Suprapubic skin (tissue), 4 donors: ENCODE measurements around the gene MICALL2. TPM values are rescaled to one million over a fixed set of nuclear protein-coding genes. Genes with fewer than 3 reads are reported as not detected.

Source experiments
- DNase-seq, 2 donors: peaks; one replicate each; pipeline ENCODE4 v3.0.0-alpha.2; 2019; ENCODE audit warnings: low spot score in 2 of 2
- H3K27ac ChIP-seq: fragments of 200-600 bp; sonication (generic); one replicate; pipeline ENCODE4 v1.5.1; 2019
- H3K27me3 ChIP-seq: fragments of 200-600 bp; sonication (generic); one replicate; pipeline ENCODE4 v1.5.1; 2019
- H3K36me3 ChIP-seq: fragments of 200-600 bp; sonication (generic); one replicate; pipeline ENCODE4 v1.5.1; 2019
- H3K4me1 ChIP-seq: fragments of 200-600 bp; sonication (generic); one replicate; pipeline ENCODE4 v1.5.1; 2019
- H3K4me3 ChIP-seq: fragments of 200-600 bp; sonication (generic); one replicate; pipeline ENCODE4 v1.5.1; 2019; ENCODE audit warnings: mild to moderate bottlenecking
- H3K9me3 ChIP-seq: fragments of 200-600 bp; sonication (generic); one replicate; pipeline ENCODE4 v1.5.1; 2019
- EP300 ChIP-seq: sonication (generic); formaldehyde crosslinking; IDR thresholded peaks from one replicate; pipeline ENCODE4 v1.6.1; 2017; ENCODE audit warnings: antibody characterized with exemption
- POLR2A ChIP-seq, 2 donors: fragments of 450-650 bp; IDR thresholded peaks; one replicate each; pipeline ENCODE4 v1.6.1; 2017; ENCODE audit warnings: antibody characterized with exemption in 2 of 2, mild to moderate bottlenecking in 2 of 2, moderate library complexity in 2 of 2
- POLR2AphosphoS5 ChIP-seq, 3 donors: sonication (generic); formaldehyde crosslinking; IDR thresholded peaks; one replicate each; pipeline ENCODE4 v1.6.1; 2017; ENCODE audit warnings: antibody characterized with exemption in 3 of 3
- WGBS: methylation state at CpG from one replicate; pipeline ENCODE4 v1.1.5; 2018; 5-methylcytosine and 5-hydroxymethylcytosine counted together
- total RNA-seq, 4 donors: library from RNA; depleted of rRNA; stranded (reverse); fragments of >200 nt; gene quantifications; one replicate each; pipeline ENCODE4 v1.1.0, GENCODE V29; 2016
- TF ChIP-seq, protein P1 (sequence below), 2 donors: fragments of 200-600 bp in 1 of 2; fragments of 450-650 bp in 1 of 2; sonication (generic) in 1 of 2; IDR thresholded peaks; one replicate each; pipeline ENCODE4 v1.5.1; 2016 to 2019; ENCODE audit warnings: antibody characterized with exemption in 2 of 2, mild to moderate bottlenecking in 1 of 2, moderate library complexity in 1 of 2

Gene MICALL2
- total RNA-seq, 4 donors from 2014 or later, result 15.7 to 23.5 (median 16.9) TPM

DNA sequence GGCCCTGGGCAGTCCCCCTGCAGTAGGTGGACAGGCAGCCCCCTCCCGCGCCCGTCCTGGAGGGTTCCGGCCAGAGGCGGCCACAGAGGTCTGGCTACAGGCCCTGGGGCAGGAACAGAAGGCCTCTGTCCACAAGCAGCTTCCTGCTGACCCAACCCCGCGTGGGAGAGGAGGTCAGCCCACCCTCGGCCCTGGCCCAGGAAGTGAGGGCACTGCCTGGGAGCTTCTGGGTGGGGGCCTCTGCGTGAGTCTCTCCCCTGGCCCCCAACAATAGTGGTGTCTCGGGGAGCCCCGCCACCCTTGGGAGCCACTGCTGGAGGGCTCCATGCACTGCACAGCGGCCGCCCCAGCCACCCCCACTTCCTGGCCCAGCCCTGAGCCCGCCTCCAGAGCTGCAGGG is 4.7 kb downstream of the MICALL2 start:
- Histone ChIP-seq H3K4me3 (peak overlapping the region; percentile 35), H3K4me1 (peaks cover 67% of the 10 kb centered on the region), H3K9me3 (no peaks in the 10 kb centered on the region), H3K27ac (no peak overlapping the region), H3K36me3 (no peaks in the 10 kb centered on the region), H3K27me3 (no peaks in the 10 kb centered on the region)
- DNase-seq, result no peak
- TF ChIP-seq POLR2A (IDR thresholded peaks at IDR 0.05), result no peak
- 57% methylated on average over 4 of the region's 14 CpGs for WGBS

DNA sequence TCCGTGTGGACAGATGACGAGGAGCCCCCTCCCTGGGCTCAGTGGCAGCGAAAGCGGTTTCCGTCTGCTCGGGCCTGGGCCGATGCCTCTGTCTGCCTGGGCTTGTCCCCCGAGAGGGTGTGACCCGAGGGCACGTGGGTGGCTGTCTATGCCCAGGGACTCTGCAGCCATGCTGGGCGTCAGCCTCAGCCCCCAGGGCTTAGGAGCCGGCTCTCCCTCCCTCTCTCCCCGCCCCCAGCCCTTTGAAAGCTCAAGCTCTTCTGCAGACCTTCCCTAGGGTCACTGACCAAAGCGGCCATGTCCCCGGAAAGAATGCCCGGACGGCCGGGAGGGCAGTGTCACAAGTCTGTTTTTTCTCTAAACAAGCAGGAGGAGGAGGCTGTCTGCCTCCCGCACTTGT is 7.1 kb downstream of the MICALL2 start:
- Histone ChIP-seq H3K36me3 (no peaks in the 10 kb centered on the region), H3K4me3 (peak overlapping the region; percentile 4), H3K4me1 (peaks cover 59% of the 10 kb centered on the region), H3K27ac (no peak overlapping the region), H3K27me3 (no peaks in the 10 kb centered on the region), H3K9me3 (no peaks in the 10 kb centered on the region)
- TF ChIP-seq EP300, result no peak
- no peak for TF ChIP-seq POLR2A (IDR thresholded peaks at IDR 0.05)
- no peak for TF ChIP-seq POLR2AphosphoS5 (IDR thresholded peaks at IDR 0.05)
- TF ChIP-seq, protein P1, sequence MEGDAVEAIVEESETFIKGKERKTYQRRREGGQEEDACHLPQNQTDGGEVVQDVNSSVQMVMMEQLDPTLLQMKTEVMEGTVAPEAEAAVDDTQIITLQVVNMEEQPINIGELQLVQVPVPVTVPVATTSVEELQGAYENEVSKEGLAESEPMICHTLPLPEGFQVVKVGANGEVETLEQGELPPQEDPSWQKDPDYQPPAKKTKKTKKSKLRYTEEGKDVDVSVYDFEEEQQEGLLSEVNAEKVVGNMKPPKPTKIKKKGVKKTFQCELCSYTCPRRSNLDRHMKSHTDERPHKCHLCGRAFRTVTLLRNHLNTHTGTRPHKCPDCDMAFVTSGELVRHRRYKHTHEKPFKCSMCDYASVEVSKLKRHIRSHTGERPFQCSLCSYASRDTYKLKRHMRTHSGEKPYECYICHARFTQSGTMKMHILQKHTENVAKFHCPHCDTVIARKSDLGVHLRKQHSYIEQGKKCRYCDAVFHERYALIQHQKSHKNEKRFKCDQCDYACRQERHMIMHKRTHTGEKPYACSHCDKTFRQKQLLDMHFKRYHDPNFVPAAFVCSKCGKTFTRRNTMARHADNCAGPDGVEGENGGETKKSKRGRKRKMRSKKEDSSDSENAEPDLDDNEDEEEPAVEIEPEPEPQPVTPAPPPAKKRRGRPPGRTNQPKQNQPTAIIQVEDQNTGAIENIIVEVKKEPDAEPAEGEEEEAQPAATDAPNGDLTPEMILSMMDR (IDR thresholded peaks at IDR 0.05), result no peak
- WGBS, result 50% methylated on average over 2 of the region's 19 CpGs
- no peak for DNase-seq

DNA sequence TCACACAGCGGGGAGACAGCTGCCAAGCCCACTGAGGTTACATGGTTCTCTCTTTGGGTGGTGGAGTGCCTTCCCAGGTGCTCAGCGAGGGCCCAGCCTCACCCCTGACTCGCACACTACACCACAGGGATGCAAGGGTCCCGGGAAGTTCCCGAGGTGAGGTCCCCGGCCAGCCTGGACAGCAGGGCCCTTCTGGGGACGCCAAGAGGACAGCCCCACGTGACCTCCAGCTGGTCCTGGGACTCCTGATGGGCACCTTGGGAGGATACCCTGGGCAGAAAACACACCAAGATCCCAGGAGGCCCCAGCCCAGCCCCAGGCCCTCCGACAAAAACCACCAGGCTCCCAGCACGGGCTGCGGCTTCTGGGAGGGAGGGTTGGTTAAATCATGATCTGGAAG is 8.3 kb downstream of the MICALL2 start:
- Histone ChIP-seq H3K36me3 (no peaks in the 10 kb centered on the region), H3K27me3 (no peaks in the 10 kb centered on the region), H3K4me3 (no peak overlapping the region), H3K4me1 (peaks cover 51% of the 10 kb centered on the region), H3K9me3 (no peaks in the 10 kb centered on the region), H3K27ac (no peak overlapping the region)
- TF ChIP-seq POLR2A (IDR thresholded peaks at IDR 0.05) (no peak), EP300 (no peak), POLR2AphosphoS5 (IDR thresholded peaks at IDR 0.05) (no peak)
- TF ChIP-seq, protein P1 (IDR thresholded peaks at IDR 0.05), result no peak
- no peak for DNase-seq
- 67% methylated on average over 1 of the region's 11 CpGs for WGBS

DNA sequence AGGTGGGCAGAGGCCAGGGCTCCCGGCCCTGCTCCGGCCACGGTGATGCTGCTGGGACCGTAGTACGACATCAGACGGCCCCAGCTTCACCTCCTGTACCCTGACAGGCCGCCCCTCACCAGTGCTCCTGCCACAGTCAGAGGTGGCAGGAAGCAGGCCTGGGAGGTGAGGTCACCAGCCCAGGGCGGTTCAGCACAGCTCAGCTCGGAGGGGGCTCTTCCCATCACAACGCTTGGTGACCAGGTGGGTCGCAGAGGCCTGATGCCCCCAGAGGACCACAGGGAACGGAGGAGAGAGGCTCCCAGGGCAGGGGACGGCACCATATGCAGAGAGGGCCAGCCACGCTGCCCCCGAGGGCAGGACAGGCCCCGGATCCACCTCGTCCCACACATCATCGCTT is 8.8 kb downstream of the MICALL2 start:
- H3K4me1 ChIP-seq, result peaks cover 45% of the 10 kb centered on the region
- no peak overlapping the region for H3K4me3 ChIP-seq
- no peaks in the 10 kb centered on the region for H3K9me3 ChIP-seq
- no peaks in the 10 kb centered on the region for H3K36me3 ChIP-seq
- H3K27me3 ChIP-seq, result no peaks in the 10 kb centered on the region
- no peak overlapping the region for H3K27ac ChIP-seq
- 85% methylated on average over 16 of the region's 18 CpGs for WGBS
- DNase-seq, result no peak
- no peak for TF ChIP-seq EP300
- no peak for TF ChIP-seq POLR2A (IDR thresholded peaks at IDR 0.05)
- TF ChIP-seq, protein P1 (IDR thresholded peaks at IDR 0.05), result no peak
- no peak for TF ChIP-seq POLR2AphosphoS5 (IDR thresholded peaks at IDR 0.05)

DNA sequence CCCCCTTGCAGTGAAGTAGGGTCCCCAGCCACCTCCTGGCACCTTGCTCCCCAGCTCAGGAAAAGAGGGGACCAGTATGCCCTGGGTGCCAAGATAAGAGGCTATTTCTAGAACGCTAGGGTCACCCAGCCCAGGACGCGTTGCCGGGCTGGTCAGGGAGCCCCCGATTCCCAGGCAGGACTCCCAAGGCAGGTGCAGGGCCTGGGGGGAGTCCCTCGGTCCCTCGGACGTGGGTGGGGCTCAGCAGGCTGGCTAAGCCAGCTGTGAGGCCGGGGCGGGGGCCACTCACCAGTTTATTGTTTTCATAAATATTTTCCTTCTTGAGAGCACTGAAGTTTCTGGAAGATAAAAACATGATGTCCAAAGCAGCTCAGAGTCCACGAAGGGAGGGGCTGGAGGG is 9.3 kb downstream of the MICALL2 start:
- Histone ChIP-seq H3K9me3 (no peaks in the 10 kb centered on the region), H3K4me3 (no peak overlapping the region), H3K27me3 (no peaks in the 10 kb centered on the region), H3K27ac (no peak overlapping the region), H3K4me1 (peaks cover 40% of the 10 kb centered on the region), H3K36me3 (no peaks in the 10 kb centered on the region)
- TF ChIP-seq EP300, result no peak
- TF ChIP-seq, protein P1 (IDR thresholded peaks at IDR 0.05), result no peak
- no peak for TF ChIP-seq POLR2A (IDR thresholded peaks at IDR 0.05)
- TF ChIP-seq POLR2AphosphoS5 (IDR thresholded peaks at IDR 0.05), result no peak
- no peak for DNase-seq
- 75% methylated on average over 1 of the region's 11 CpGs for WGBS

DNA sequence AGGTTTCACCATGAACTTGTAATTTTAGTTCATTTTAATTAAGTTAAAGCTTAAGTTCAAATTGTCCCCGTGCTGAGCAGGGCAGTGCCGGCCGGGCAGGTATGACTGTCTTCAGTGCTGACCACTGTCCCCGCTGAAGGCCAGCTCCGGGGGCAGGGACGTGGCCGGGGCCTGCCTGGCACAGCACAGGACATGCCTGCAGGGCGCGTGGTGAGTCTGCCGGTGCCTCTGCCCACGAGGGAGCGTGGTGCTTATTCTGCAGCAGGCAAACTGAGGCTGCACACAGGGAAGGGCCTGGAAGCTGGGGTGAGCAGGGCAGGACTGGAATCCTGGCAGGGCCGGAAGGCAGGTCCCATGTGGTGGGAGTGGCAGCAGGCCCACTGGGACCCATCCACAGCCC is 9.8 kb downstream of the MICALL2 start:
- Histone ChIP-seq H3K9me3 (no peaks in the 10 kb centered on the region), H3K27ac (no peak overlapping the region), H3K4me1 (peaks cover 36% of the 10 kb centered on the region), H3K27me3 (no peaks in the 10 kb centered on the region), H3K4me3 (no peak overlapping the region), H3K36me3 (no peaks in the 10 kb centered on the region)
- TF ChIP-seq POLR2A (IDR thresholded peaks at IDR 0.05), result no peak
- DNase-seq, result no peak
- WGBS, result 87% methylated on average over 7 of the region's 13 CpGs
